Prostate gland (tissue), 2 donors: ENCODE data around the gene APH1A.

Experiments
- CTCF ChIP-seq, 4 experiments: fragments of 200-600 bp in 2 of 4; fragments of 450-650 bp in 2 of 4; sonication (generic) in 2 of 4; IDR thresholded peaks; 1 replicate in 3 of 4; 2 replicates in 1 of 4; pipeline ENCODE4 v1.5.1; 2016 to 2019; ENCODE audit warnings: antibody characterized with exemption in 4 of 4, mild to moderate bottlenecking in 2 of 4, moderate library complexity in 2 of 4
- POLR2AphosphoS5 ChIP-seq: sonication (generic); formaldehyde crosslinking; IDR thresholded peaks from one replicate; pipeline ENCODE4 v1.6.1; 2017; ENCODE audit warnings: antibody characterized with exemption

GRCh38 chr1:150282558-150282958 is 13.7 kb upstream of the APH1A start:
- TF ChIP-seq CTCF (IDR thresholded peaks at IDR 0.05) (no peak), POLR2AphosphoS5 (peak; percentile 4)
